ENCODE data around the gene HCK.

- no peak for TF ChIP-seq POLR2AphosphoS5 (IDR thresholded peaks at IDR 0.05; ENCODE audit: borderline replicate concordance, low read depth, low read length)
- no peak for TF ChIP-seq EZH2 (IDR thresholded peaks at IDR 0.05)
These were observed 78.3 kb downstream of the HCK start for GRCh38 chr20:32130352-32130751.
